Common myeloid progenitor, CD34-positive (primary cell): ENCODE results near the gene SAA2.
"Not testable (repeated sequence)": the region's sequence is repeated elsewhere in the genome, so short reads cannot be mapped to it uniquely, and the experiment has no call there.

Experiments used
- CTCF ChIA-PET: fragments of 350-600 bp; sonication (Branson Sonifier 250); formaldehyde crosslinking; loops from one replicate; lab custom pipeline; 2021; ENCODE audit warnings: antibody characterized with exemption; lab: Charles Lee
- POLR2A ChIA-PET: fragments of 350-600 bp; sonication (Branson Sonifier 250); formaldehyde crosslinking; loops from one replicate; lab custom pipeline; 2021; ENCODE audit warnings: antibody characterized with exemption; lab: Charles Lee
- DNase-seq, 3 donors: peaks; one replicate each; pipeline versions ENCODE4 v3.0.0 to v3.0.0-alpha.2; 2013
- H3K27ac ChIP-seq, 2 experiments: 1 replicate in 1 of 2; 2 replicates in 1 of 2; pipeline ENCODE4 v1.7.0; 2013; ENCODE audit warnings: inconsistent platforms in 2 of 2, low read length in 2 of 2, mild to moderate bottlenecking in 2 of 2, low read depth in 1 of 2, moderate library complexity in 1 of 2; ENCODE audit not compliant: severe bottlenecking in 2 of 2, insufficient read depth in 1 of 2, poor library complexity in 1 of 2
- H3K27me3 ChIP-seq, 5 experiments: replicated peaks in 2 of 5; 1 replicate in 3 of 5; 2 replicates in 2 of 5; pipeline versions ENCODE4 v1.6.1 to v1.7.0; 2013; ENCODE audit warnings: low read length in 4 of 5, mild to moderate bottlenecking in 2 of 5, moderate library complexity in 2 of 5, inconsistent platforms in 1 of 5; ENCODE audit not compliant: insufficient read depth in 5 of 5, control insufficient read depth in 4 of 5
- H3K36me3 ChIP-seq, 4 experiments: 1 replicate in 2 of 4; 2 replicates in 2 of 4; pipeline versions ENCODE4 v1.6.1 to v1.7.0; 2013; ENCODE audit warnings: low read length in 3 of 4, control low read depth in 1 of 4, mild to moderate bottlenecking in 1 of 4; ENCODE audit not compliant: control insufficient read depth in 4 of 4, insufficient read depth in 4 of 4
- H3K4me1 ChIP-seq, 4 experiments: 1 replicate in 3 of 4; 2 replicates in 1 of 4; pipeline versions ENCODE4 v1.6.1 to v1.7.1; 2013; ENCODE audit warnings: low read length in 3 of 4, mild to moderate bottlenecking in 3 of 4, control low read depth in 1 of 4, inconsistent platforms in 1 of 4, moderate library complexity in 1 of 4; ENCODE audit not compliant: control insufficient read depth in 4 of 4, insufficient read depth in 4 of 4; ENCODE audit errors: control extremely low read depth in 1 of 4
- H3K4me3 ChIP-seq, 7 experiments: 1 replicate in 4 of 7; 2 replicates in 3 of 7; pipeline versions ENCODE4 v1.5.1 to v1.7.0; 2013; ENCODE audit warnings: mild to moderate bottlenecking in 7 of 7, low read length in 6 of 7, moderate library complexity in 6 of 7, inconsistent platforms in 2 of 7, low read depth in 2 of 7, control low read depth in 1 of 7; ENCODE audit not compliant: insufficient read depth in 4 of 7, control insufficient read depth in 1 of 7; ENCODE audit errors: extremely low read depth in 1 of 7
- H3K9me3 ChIP-seq, 5 experiments: 1 replicate in 4 of 5; 2 replicates in 1 of 5; pipeline versions ENCODE4 v1.6.1 to v1.7.1; 2013; ENCODE audit warnings: low read length in 4 of 5, mild to moderate bottlenecking in 2 of 5, inconsistent platforms in 1 of 5, low read depth in 1 of 5, moderate library complexity in 1 of 5; ENCODE audit not compliant: control insufficient read depth in 4 of 5, insufficient read depth in 2 of 5; ENCODE audit errors: control extremely low read depth in 1 of 5
- WGBS: methylation state at CpG from one replicate; pipeline ENCODE4 v1.1.5; 2013; ENCODE audit not compliant: insufficient coverage; 5-methylcytosine and 5-hydroxymethylcytosine counted together

SAA2 gene

DNA sequence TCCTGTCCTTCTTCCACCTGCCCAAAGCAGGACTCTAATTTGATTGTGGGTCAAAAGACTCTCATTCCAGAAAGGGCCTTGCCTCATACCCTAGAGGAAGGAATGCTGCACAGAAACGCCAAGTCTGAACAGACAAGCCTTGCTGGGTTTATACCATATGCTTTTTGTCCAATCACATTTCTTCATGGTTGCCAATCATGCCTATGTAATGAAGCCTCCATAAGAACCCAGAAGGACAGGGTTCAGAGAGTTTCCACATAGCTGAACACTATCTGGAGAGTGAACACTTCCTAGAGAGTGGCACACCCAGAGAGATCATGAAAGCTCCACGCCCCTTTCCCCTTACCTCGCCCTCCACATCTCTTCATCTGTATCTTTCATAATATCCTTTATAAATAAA, 4.8 kb upstream of the SAA2 start:
- ChIA-PET CTCF (no interaction called here), POLR2A (no interaction called here)
- no peak overlapping the region for H3K4me3 ChIP-seq
- H3K4me1 ChIP-seq = no peaks in the 10 kb centered on the region
- H3K9me3 ChIP-seq = no peaks in the 10 kb centered on the region
- H3K27me3 ChIP-seq = peaks cover 0 to 4% (median 0%) of the 10 kb centered on the region in 5 experiments
- H3K36me3 ChIP-seq = no peaks in the 10 kb centered on the region
- WGBS = 100% methylated on average over 3 of the region's 3 CpGs
- no peak overlapping the region for H3K27ac ChIP-seq
- no peak for DNase-seq

DNA sequence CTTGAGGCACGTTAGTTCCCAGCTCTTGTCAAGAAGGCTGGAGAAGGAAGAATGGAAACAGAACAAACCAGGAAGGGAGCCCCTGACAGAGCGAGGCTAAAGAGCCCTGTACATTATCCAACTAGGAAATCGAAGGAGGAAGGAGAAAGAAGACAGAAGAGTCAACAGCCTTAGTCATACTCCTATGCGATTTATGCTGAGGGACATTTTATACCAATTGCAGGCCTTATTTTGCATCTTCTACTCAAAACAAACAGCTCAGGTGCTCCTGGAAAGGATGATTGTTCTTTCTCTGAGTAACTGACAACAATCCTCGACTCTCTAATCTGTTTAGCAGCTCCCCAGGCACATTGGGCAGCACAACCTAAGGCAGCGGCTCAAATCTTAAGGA, 1.3 kb downstream of the SAA2 start:
- POLR2A ChIA-PET, H3K4me1 ChIP-seq, H3K4me3 ChIP-seq, DNase-seq, H3K27ac ChIP-seq, H3K36me3 ChIP-seq, CTCF ChIA-PET, H3K9me3 ChIP-seq: not testable (repeated sequence)
- no CpG with 5 or more reads among the region's 6 CpGs for WGBS
- peaks cover 0 to 14% (median 0%) of the 10 kb centered on the region in 5 experiments for H3K27me3 ChIP-seq

DNA sequence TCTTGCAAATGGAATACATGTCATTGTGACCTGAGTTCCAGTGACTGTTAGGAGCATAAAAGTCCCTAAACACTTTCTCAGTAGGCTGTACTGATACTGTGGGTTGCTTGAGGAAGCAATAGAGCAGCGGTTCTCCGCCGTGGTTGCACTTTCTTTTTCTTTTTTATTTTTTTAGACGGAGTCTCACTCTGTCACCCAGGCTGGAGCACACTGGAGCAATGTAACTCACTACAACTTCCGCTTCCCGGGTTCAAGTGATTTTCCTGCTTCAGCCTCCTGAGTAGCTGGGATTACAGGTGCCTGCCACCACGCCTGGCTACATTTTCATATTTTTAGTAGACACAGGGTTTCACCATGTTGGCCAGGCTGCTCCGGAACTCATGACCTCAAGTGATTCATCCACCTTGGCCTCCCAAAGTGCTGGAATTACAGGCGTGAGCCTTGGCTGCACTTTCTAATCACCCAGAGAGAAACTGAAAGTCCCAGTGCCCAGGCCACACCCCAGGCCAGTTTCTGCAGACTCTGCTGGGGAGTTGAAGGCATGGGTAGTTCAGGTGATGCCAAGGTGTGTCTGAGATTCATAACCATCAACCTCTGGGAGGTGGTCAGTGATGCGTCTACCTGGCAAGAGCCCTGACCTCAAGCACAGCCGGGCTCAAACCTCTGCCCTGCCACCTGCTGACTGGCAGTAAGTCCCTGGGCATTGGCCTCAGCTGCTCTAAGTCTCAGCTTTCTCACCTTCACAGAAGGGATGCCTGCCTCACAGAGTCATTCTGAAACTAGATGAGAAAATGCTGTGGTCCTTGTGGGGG, 1.9 kb downstream of the SAA2 start:
- H3K4me1 ChIP-seq, H3K4me3 ChIP-seq, POLR2A ChIA-PET, H3K27ac ChIP-seq, H3K9me3 ChIP-seq, CTCF ChIA-PET, H3K36me3 ChIP-seq: not testable (repeated sequence)
- H3K27me3 ChIP-seq = peaks cover 0 to 16% (median 0%) of the 10 kb centered on the region in 5 experiments
- 44% methylated on average over 4 of the region's 11 CpGs for WGBS
- DNase-seq = peak in 2 of 3 donors; percentile 11 to 13

DNA sequence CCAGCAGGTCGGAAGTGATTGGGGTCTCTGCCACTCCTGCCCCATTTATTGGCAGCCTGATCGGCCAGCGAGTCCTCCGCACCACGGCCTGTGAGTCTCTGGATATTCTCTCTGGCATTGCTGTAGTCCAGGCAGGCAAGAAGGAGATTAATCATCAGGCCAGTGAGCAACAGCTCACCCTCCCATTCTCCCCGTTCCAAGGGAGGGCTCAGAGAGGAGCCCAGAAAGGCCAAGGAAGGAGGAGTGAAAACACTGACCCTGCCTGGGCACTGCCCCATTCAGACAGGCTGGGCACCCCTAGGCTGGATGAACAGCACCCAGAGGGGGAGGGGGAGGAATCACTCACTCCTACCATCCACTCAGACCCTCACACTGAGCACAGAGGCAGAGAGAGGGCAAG, 3.1 kb downstream of the SAA2 start:
- Histone ChIP-seq H3K27ac (no peak overlapping the region), H3K4me1 (no peaks in the 10 kb centered on the region), H3K36me3 (no peaks in the 10 kb centered on the region), H3K4me3 (no peak overlapping the region), H3K27me3 (peaks cover 0 to 16% (median 0%) of the 10 kb centered on the region in 5 experiments), H3K9me3 (peaks cover 0 to 3% (median 0%) of the 10 kb centered on the region in 5 experiments)
- WGBS = 78% methylated on average over 5 of the region's 6 CpGs
- ChIA-PET POLR2A (no interaction called here), CTCF (no interaction called here)
- no peak for DNase-seq

DNA sequence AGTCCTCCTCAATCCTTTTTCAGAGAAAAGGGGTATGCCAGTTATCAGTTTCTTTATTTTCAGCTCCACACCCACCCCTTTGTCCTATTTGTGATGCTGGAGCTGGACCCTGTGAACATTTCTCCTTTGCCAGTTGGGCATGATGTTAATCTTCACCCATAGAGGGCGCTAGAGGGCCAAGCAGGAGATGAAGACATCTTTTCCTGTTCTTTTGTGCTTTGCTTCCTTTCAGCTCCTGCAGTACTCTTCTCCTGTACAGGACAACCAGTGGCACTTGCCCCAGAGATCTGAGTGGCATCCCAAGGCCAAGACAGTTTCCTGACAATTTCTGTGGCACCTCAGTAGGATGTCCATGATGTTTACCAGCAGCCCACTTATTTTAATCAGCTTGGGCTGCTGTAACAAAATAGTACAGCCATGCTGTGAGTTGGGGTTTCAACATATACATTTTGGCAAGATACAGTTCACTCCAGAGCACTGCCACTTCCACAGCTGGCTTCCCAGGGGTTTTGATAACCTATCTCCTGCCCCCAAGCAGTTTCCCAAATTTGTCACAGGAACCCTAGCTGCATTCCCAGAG, 4.6 kb downstream of the SAA2 start:
- no peaks in the 10 kb centered on the region for H3K4me1 ChIP-seq
- no peak overlapping the region for H3K4me3 ChIP-seq
- peaks cover 0 to 3% (median 0%) of the 10 kb centered on the region in 5 experiments for H3K9me3 ChIP-seq
- DNase-seq = peak; percentile 54 to 77 (median 77)
- H3K36me3 ChIP-seq = no peaks in the 10 kb centered on the region
- 0% methylated on average over 1 of the region's 1 CpG for WGBS
- H3K27me3 ChIP-seq = peaks cover 3 to 24% (median 5%) of the 10 kb centered on the region in 5 experiments
- H3K27ac ChIP-seq = no peak overlapping the region
- POLR2A ChIA-PET = interaction anchor here (0.6 kb wide), 1 partner anchor 222 kb away, joined by 5 read pairs; no protein-coding TSS in a partner anchor
- CTCF ChIA-PET = interaction anchor here (0.7 to 1.7 kb wide), 3 partner anchors 19 to 488 kb away, joined by 3 to 4 read pairs (median 3); no protein-coding TSS in a partner anchor

DNA sequence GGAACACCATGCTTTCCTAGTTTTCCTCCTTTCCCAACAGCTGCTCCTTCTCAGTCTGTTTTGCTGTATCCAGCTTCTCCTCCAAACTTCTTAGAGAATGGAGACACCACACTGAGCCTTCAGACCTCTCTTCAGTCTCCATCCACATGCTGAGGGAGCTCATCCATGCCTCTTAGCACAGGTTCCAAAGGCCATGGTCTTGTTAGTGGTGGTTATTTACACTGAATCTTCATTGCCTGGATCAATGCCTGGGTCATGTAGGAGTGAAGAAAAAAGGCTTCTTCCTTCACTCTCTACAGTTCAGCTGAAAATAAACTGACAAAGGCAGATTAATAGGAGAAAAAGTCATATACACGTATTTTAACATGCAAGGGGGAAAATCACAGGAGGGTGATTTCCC, 8.8 kb downstream of the SAA2 start:
- Histone ChIP-seq H3K27me3 (peaks cover 5 to 29% (median 6%) of the 10 kb centered on the region in 5 experiments), H3K36me3 (no peaks in the 10 kb centered on the region), H3K4me3 (no peak overlapping the region), H3K9me3 (peaks cover 0 to 3% (median 0%) of the 10 kb centered on the region in 5 experiments), H3K27ac (no peak overlapping the region), H3K4me1 (no peaks in the 10 kb centered on the region)
- POLR2A ChIA-PET = no interaction called here
- WGBS = no CpG with 5 or more reads among the region's 1 CpG
- CTCF ChIA-PET = no interaction called here
- DNase-seq = no peak
